Stomach smooth muscle (tissue), 2 donors: ENCODE data around the gene EDC3.
A peak's percentile ranks its signal among the peaks of the same experiment; 100 is the strongest.

Experiments
- H3K27ac ChIP-seq: one replicate; pipeline ENCODE4 v1.7.0; 2013; ENCODE audit warnings: mild to moderate bottlenecking, low read length, inconsistent platforms
- H3K27me3 ChIP-seq, 2 donors: one replicate each; pipeline ENCODE4 v1.7.0; 2013; ENCODE audit warnings: low read length in 2 of 2; ENCODE audit not compliant: insufficient read depth in 2 of 2, control insufficient read depth in 1 of 2
- H3K36me3 ChIP-seq, 2 donors: one replicate each; pipeline ENCODE4 v1.7.0; 2013; ENCODE audit warnings: low read length in 2 of 2; ENCODE audit not compliant: control insufficient read depth in 2 of 2, insufficient read depth in 2 of 2
- H3K4me1 ChIP-seq: one replicate; pipeline ENCODE4 v1.7.0; 2013; ENCODE audit warnings: low read length; ENCODE audit not compliant: control insufficient read depth, insufficient read depth
- H3K4me3 ChIP-seq, 2 donors: one replicate each; pipeline ENCODE4 v1.7.0; 2013; ENCODE audit warnings: low read length in 2 of 2
- H3K9ac ChIP-seq, 2 donors: one replicate each; pipeline ENCODE4 v1.7.0; 2013; ENCODE audit warnings: low read length in 2 of 2, mild to moderate bottlenecking in 1 of 2
- H3K9me3 ChIP-seq, 2 donors: one replicate each; pipeline ENCODE4 v1.7.0; 2013; ENCODE audit warnings: low read length in 2 of 2; ENCODE audit not compliant: control insufficient read depth in 2 of 2
- donor health status: healthy.
- donor health status: Pancreatic carcinoma.

The EDC3 gene

GRCh38 chr15:74626336-74626735 is 69.5 kb downstream of the EDC3 start:
- Histone ChIP-seq H3K27ac (no peak overlapping the region), H3K4me1 (no peaks in the 10 kb centered on the region), H3K27me3 (no peaks in the 10 kb centered on the region), H3K36me3 (peaks cover 78 to 94% of the 10 kb centered on the region in 2 donors), H3K4me3 (no peak overlapping the region), H3K9me3 (no peaks in the 10 kb centered on the region), H3K9ac (no peak overlapping the region)

- no peak overlapping the region for H3K9ac ChIP-seq
- H3K9me3 ChIP-seq = no peaks in the 10 kb centered on the region
- peaks cover 72 to 95% of the 10 kb centered on the region in 2 donors for H3K36me3 ChIP-seq
- H3K27me3 ChIP-seq = no peaks in the 10 kb centered on the region
- H3K4me3 ChIP-seq = no peak overlapping the region
- no peak overlapping the region for H3K27ac ChIP-seq
- H3K4me1 ChIP-seq = peaks cover 4% of the 10 kb centered on the region
Observed at GRCh38 chr15:74625693-74626092, 70.1 kb downstream of the EDC3 start.

GRCh38 chr15:74624020-74624602 is 71.7 kb downstream of the EDC3 start:
- peaks cover 10% of the 10 kb centered on the region for H3K4me1 ChIP-seq
- no peaks in the 10 kb centered on the region for H3K27me3 ChIP-seq
- no peaks in the 10 kb centered on the region for H3K9me3 ChIP-seq
- no peak overlapping the region for H3K9ac ChIP-seq
- no peak overlapping the region for H3K27ac ChIP-seq
- peaks cover 79 to 97% of the 10 kb centered on the region in 2 donors for H3K36me3 ChIP-seq
- H3K4me3 ChIP-seq = no peak overlapping the region

DNA sequence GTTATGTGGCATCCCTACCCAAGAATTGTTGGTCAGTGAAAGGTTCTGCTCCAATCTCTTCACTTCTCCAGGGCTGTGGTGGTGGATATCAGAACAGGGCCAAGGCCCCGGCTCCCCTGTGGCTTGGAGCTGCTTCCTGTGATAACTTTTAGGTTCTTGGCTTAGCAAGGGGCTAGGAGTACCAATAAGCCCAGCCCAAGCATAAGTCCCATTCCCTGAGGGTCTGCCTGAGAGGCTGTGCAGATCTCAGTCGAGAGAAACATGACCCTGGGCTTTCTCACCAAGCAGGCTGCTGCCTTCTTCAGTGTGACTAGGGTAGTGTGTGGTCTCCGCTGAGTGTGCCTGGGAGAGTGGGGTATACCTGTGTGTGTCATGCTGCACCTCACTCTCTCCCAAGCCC is 73.1 kb downstream of the EDC3 start:
- Histone ChIP-seq H3K27ac (no peak overlapping the region), H3K36me3 (peaks cover 69 to 83% of the 10 kb centered on the region in 2 donors), H3K9ac (peak overlapping the region in 1 of 2 donors; percentile 13), H3K9me3 (no peaks in the 10 kb centered on the region), H3K4me1 (peaks cover 20% of the 10 kb centered on the region), H3K27me3 (no peaks in the 10 kb centered on the region), H3K4me3 (no peak overlapping the region)

DNA sequence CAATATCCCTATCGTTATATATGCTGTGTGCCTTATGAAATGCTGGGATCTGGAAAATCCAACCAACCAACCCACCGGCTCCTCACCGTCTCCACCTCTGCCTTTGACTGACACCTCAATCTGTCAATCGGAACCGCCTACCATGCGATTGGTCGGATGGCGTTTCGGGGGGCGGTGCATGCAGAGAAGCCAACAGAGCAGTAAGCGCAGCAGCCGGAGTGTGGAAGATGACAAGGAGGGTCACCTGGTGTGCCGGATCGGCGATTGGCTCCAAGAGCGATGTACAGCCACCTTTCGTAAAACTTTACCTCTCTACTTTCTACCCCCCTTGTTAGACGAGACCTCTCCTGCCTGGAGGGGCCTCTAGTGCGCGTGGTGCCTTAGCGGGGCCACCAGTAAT is 73.9 kb downstream of the EDC3 start:
- H3K36me3 ChIP-seq = peaks cover 62 to 75% of the 10 kb centered on the region in 2 donors
- H3K9me3 ChIP-seq = no peaks in the 10 kb centered on the region
- H3K9ac ChIP-seq = no peak overlapping the region
- H3K27ac ChIP-seq = no peak overlapping the region
- no peaks in the 10 kb centered on the region for H3K27me3 ChIP-seq
- no peak overlapping the region for H3K4me3 ChIP-seq
- H3K4me1 ChIP-seq = peaks cover 28% of the 10 kb centered on the region

DNA sequence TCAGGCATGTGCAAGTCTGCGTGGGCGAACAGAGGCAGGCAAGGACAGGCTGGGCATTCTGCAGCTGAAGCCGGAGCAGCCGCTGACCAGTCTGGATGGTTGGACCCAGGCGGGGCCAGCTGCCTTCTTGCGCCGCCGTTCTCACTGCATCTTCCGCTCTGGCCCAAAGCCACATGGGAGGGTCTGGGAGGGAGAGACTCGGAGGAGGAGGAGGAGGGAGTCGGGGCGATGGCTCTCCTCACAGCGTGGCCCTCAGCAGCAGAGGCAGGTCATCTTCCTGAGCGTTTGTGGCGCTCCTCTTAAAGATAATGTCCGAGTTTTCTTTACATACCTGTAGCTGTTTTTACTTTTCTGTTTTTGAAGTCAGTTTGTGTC is 74.3 kb downstream of the EDC3 start:
- no peak overlapping the region for H3K9ac ChIP-seq
- H3K27me3 ChIP-seq = no peaks in the 10 kb centered on the region
- no peaks in the 10 kb centered on the region for H3K9me3 ChIP-seq
- H3K4me1 ChIP-seq = peaks cover 32% of the 10 kb centered on the region
- H3K4me3 ChIP-seq = no peak overlapping the region
- H3K36me3 ChIP-seq = peaks cover 58 to 71% of the 10 kb centered on the region in 2 donors
- H3K27ac ChIP-seq = no peak overlapping the region

GRCh38 chr15:74620636-74621545 is 74.9 kb downstream of the EDC3 start:
- no peak overlapping the region for H3K9ac ChIP-seq
- H3K27me3 ChIP-seq = no peaks in the 10 kb centered on the region
- no peak overlapping the region for H3K4me3 ChIP-seq
- peaks cover 56 to 64% of the 10 kb centered on the region in 2 donors for H3K36me3 ChIP-seq
- no peaks in the 10 kb centered on the region for H3K9me3 ChIP-seq
- peaks cover 37% of the 10 kb centered on the region for H3K4me1 ChIP-seq
- H3K27ac ChIP-seq = no peak overlapping the region

DNA sequence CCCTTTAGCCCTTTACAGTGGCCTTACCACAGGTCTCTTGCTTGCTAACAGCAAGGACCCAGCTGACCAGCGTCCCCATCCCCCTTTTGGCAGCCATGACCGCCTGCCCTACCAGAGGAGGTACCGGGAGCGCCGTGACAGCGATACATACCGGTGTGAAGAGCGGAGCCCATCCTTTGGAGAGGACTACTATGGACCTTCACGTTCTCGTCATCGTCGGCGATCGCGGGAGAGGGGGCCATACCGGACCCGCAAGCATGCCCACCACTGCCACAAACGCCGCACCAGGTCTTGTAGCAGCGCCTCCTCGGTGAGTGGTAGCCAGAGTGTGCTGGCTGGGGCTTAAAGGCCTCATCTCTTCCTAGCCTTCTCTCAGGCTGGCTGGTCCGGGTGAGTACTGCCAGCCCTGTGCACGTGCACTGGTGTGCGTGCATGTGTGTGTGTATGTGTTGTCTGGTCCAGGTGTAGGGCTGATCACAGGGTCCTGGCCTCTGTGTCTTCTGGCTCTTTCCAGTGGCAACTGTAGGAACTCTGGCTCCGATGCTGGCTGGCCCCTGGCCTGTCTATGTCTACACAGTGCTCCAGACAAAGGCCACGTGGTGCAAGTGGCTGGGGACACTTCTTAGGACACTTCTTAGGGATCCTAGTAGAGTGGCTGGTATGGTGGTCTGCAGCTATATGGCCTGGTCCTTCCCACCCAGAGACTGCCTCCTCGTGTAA is 75.7 kb downstream of the EDC3 start:
- H3K36me3 ChIP-seq = peaks cover 48 to 56% of the 10 kb centered on the region in 2 donors
- H3K9me3 ChIP-seq = no peaks in the 10 kb centered on the region
- peaks cover 41% of the 10 kb centered on the region for H3K4me1 ChIP-seq
- no peak overlapping the region for H3K27ac ChIP-seq
- no peak overlapping the region for H3K4me3 ChIP-seq
- H3K9ac ChIP-seq = no peak overlapping the region
- no peaks in the 10 kb centered on the region for H3K27me3 ChIP-seq

DNA sequence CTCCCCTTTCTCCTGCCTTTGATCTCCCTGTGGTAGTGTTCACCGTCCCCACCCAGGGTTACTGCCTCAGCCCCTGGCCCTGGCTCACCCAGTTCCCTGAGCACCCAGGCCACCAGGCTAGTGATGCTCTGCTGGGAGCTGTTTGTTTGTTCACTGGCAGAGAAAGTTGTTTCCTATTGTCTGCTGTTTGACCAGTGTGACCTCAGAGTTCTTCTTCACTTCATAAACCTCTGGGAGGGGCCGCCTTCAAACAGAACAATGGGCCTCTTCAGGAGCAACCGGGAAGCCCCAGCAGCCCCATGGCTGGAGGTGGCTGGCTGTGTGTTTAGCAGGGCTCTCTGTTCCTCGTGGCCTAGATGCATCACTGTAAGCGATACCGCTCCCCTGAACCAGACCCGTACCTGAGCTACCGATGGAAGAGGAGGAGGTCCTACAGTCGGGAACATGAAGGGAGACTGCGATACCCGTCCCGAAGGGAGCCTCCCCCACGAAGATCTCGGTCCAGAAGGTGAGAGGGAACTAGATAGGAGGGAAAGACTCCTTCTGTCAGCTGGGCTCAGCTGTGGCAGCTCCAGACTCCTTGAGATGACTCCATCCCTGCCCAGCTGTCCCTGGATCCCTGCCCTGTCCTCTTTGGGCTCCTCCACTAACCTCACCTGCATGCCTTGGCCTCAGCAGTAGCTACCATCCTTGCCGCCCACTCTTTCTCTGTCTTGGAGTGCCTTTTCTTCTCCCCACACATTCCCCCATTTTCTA is 76.8 kb downstream of the EDC3 start:
- Histone ChIP-seq H3K27ac (no peak overlapping the region), H3K36me3 (peaks cover 38 to 46% of the 10 kb centered on the region in 2 donors), H3K9ac (no peak overlapping the region), H3K4me1 (peaks cover 49% of the 10 kb centered on the region), H3K4me3 (no peak overlapping the region), H3K27me3 (no peaks in the 10 kb centered on the region), H3K9me3 (no peaks in the 10 kb centered on the region)

DNA sequence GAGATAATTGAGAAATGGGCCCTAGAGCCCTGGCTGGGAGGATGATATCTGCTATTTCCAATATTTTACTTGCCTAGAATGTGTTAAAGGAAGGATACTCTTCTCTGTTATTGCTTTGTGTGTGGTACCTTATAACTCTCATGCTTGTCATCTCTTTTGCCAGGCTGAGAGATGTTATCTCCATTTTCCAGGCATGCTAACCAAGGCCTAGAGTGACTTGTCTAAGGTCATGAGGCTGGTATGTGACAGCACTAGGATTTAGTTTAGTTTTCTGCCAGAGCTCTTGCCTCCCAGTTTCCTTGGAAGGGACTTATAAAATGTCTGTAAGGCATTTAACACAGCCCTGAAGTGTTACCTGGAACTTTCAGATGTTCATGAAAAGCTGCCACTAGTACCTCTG is 78.8 kb downstream of the EDC3 start:
- H3K9me3 ChIP-seq = no peaks in the 10 kb centered on the region
- peak overlapping the region; percentile 96 for H3K27ac ChIP-seq
- no peaks in the 10 kb centered on the region for H3K27me3 ChIP-seq
- peak overlapping the region; percentile 98 to 99 for H3K9ac ChIP-seq
- peak overlapping the region; percentile 94 for H3K4me3 ChIP-seq
- peaks cover 18 to 25% of the 10 kb centered on the region in 2 donors for H3K36me3 ChIP-seq
- H3K4me1 ChIP-seq = peaks cover 50% of the 10 kb centered on the region
